ENCODE data around the gene PCSK6.

Gene PCSK6

DNA sequence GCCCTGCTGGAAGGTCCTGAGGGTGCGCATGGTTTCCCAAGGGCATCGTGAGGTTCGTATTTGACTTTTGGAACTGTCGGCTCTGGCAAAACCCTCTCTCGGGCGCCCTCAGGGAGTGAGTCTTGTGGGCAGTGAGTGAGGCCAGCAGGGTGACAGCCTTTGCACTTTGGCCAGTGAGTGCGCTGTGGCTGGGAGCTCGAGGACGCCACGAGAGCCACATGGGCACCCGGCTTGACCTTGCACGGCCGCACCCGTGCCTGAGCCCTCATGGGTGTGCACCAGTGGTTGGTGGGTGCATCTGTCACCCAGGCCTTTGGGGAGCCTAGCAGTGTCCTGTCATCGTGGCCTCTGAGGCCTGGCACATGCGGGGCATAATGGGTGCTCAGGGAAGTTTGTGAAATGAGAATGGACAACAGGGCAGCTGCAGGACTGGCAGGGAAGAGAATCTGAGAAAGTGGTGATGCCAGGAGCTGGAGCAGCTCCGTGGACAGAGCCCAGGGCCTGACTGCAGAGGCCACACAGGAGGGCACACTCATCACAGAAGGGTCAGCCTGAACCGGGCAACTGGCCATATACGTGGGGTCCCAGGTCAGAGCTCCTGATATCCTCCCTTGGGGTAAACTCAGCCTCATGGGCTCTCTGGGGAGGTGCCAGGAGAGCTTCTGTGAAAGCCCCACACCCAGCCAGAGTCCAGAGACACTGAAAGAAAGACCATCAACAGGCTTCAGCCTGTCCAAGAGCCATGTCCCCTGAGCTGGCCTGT is 164.1 kb downstream of the PCSK6 start:
- no peak for DNase-seq (ENCODE audit: low read depth)

DNA sequence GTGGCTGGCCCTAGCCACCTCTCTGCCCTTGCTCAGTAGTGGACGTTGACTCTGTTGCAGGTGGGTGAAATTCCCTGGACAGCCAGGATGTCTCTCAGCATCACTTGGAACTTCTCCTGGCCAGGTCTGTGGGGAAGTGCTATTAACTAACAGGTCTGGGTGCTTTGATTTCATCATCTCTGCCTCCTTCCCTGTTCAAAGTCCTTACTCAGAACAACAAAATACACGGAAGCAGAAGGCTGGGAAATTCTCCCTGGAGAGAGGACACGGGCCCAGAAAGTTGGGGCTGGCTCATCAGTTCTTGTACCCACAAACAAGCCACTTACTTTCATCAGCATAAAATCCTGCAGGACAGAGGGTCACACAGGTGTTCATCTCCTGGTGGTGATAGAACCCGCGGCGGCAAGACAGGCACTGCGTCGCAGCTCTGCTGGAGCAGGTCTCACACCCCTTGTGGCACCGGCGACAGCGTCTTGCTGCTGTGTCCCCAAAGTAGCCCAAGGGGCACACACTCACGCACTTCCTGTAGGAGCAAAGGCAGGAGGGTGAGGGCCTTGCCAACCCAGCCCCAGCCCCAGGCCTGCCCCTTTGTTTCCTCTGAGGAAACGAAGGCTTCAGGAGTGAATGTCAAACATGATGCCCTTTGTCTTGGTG is 164.9 kb downstream of the PCSK6 start:
- no peak for DNase-seq (ENCODE audit: low read depth)

DNA sequence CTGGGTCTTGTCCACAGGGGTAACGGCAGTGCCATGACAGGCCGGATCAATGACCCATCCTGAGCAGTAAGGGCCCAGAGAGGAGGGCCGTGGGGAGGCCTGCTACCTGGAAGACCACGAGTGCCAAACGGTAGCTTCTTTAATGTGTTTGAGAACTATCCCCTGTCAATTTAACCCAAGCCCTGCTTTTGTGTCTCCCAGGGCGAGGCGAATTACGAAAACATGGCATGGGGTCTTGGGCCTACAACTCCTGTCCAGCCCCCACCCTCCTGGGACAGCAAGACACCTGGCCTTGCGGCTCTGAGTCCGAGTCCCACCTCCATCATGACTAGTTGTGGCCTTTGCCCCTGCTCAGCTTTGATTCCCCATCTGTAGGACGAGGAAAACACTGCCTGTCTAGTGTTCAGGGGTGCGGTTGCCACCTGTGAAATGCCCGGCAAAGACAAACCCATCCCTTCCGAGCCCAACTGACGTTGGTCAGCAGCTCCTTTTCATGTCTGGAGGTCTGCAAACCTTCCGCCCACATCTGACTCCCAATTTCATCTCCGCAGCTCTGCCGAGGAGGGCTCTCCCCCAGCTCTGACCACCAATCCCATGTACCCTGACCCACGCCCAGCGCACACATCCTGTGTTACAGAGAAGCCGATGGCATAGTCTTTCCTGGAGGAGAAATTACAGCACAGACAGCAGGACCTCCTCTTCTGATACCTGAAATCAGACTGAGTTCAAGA is 165.5 kb downstream of the PCSK6 start:
- DNase-seq (ENCODE audit: low read depth) = no peak

DNA sequence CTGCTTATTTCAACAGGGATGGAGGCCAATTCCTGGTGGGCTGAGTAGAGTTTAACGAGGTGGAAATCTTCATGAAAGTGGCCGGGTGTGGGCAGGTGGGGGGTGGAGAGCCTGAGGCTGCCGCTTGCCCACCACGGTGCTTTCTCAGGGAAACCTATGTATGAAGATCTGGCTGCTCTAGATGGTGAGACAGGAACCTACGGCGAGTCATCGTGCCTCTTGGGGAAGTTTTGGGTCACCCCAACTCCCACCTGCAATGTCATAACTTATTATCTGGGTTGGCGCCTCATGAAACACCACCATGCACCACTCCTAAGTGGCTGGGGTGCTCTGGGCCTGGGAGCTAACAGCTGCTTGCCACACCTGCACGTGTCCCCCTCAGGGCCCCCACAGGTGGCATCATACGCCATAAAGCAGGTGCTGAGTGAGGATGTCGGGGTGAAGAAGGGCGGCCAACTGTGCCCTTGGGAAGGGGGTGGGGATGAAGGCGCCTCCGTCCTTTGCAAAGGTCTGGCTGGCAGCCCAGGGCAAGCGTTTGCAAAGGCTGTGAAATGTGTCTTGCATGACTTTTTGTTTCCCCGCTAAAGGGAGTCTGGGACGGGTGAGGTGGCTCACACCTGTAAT is 166.5 kb downstream of the PCSK6 start:
- DNase-seq (ENCODE audit: low read depth) = no peak

DNA sequence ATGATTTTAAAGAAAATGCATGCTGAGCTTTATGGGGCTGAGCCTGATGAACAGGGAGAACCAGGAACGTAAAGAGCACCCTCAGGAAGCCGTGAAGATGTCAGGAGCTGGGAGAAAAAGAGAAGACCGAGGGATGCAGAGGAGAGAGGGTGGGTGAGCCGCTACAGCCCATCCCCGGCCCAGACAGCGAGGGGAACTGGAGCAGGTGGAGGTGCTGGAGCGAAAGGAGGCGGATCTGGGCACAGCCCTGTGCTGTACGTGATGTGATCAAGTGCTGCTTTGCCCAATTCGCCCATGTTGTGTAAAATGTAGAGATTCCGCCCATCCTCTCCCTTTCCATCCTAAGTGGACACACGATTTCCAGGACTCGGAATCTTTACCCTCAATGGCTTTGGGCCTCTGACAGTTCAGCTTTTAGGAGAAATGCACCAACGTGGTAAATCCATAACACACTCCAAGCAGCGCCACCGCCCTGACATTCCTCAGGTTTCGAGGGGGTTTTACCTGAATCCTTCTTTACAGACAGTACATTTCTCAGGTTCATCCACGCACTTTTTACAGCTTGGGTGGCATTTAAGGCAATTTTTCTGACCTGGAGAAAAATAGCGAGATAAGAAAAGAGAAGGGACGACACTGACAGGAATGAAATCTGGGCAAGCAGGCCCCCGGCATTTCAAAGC is 167.4 kb downstream of the PCSK6 start:
- no peak for DNase-seq (ENCODE audit: low read depth)

DNA sequence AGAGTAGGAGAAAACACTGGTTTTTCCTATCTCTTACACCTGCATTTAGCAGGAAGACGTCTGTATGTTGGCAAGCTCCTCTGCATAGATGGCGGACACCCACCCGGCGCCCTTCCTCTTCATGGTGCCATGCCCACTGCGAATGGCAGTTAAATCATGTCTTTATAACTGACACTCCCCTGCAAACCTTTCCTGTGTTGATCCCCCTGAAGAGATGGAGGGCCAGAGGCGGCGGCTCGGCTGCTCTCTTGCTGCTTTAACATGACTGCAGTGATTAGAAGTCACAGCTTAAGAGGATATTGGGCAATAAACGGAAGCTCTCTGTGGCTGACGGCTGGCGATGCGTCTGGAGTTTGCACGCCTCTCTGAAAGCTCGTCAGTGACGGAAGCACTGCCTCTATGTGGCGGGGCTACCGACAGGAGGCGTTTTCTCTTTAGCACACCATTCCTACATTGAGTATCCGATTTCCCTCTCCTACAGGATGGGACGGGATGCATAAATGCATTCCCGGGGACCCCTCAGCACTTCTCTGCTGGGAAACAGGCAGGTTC is 168.9 kb downstream of the PCSK6 start:
- DNase-seq (ENCODE audit: low read depth) = peak; percentile 35

DNA sequence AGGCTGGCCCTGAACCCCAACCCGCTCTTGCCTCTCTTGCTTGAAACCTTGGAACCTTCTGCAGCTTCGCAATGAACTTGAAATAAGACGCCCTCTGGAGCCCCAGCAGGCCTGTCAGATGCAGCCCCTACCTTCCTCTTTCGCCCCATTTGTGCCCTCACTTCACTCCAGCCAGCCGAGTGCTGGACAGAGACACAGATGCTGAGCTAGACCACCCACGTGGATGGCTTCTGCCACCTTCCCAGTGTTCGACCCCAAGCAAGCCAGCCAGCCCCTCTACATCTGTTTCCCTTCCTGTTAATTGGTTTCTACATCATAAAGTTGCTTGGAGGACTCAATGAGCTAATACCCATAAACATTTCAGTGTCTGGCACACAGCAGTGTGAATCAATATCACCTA is 170.7 kb downstream of the PCSK6 start:
- DNase-seq (ENCODE audit: low read depth) = no peak

DNA sequence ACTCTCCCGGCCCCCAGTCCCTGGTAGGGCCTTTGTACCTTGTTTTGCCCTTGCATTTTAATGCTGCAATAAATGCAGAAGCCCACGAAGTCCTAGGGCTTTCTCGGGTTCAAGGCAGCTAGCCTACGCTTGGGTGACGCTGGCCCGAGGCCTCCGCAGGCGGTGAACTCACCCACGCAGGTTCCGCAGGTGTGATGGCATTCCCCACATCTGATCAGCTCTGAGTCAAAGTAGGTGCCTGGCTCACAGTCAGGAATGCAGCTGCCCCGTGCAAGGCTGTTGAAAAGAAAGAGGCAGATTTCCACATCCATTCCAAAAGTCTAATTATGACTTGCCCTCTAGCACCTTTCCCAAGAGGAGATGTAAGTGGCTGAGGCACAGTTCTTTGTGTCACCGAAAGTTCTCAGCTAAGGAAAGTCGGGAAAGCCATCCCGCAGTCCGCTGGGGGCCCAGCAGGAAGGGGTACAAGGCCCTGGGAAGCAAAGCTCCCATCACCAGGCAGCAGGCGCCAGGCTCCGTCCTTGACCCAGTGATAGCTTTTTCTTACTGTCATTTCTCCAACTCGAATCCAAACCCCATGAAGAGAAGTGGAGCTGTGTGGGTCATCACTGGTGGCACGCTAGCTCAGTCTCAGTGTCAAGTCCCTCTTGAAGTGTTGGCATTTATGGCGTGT is 171.2 kb downstream of the PCSK6 start:
- no peak for DNase-seq (ENCODE audit: low read depth)

DNA sequence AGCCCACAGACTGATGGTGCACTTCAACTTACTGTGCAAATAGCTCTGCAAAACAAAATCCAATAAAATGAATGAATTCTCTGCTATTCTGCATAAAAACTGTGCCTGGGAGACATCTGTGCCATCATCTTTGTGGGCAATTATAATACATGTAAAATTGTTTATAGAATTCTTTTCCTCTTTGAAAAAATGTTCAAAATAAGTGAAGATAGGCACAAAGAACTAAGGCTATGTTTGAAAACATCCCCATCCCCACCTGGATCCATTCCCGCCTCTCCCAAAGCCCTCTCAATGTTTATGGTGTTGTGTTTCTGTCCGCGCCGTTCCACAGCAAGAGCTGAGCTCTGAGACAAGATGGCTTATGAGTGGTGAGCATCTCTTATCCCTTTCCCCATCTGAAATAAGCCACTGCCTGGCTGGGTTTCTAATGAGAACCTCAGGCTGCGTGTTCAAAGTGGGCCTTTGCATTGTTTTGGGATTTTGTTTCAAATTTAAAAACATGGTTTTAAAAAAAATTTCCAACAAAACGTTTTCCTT is 172.1 kb downstream of the PCSK6 start:
- DNase-seq (ENCODE audit: low read depth) = no peak

DNA sequence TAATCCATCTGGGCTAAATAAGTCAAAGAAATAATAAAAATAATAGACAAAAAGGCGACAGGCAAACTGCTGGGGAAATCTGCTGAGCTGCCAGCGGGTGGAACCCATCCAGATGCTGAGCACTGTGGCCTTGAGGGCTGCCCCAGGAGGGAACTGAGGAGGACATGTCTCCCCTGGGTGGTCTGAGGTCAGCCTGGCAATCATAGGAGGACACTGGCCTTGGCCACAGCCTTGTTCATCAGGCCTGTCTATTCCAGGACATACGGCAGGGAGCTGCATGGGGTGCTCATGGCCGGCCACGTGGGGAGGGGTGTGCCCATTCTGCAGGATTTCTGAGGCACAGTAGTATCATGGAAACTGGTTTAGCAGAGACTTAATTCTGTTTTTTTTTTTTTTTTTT is 173.0 kb downstream of the PCSK6 start:
- DNase-seq (ENCODE audit: low read depth) = no peak

DNA sequence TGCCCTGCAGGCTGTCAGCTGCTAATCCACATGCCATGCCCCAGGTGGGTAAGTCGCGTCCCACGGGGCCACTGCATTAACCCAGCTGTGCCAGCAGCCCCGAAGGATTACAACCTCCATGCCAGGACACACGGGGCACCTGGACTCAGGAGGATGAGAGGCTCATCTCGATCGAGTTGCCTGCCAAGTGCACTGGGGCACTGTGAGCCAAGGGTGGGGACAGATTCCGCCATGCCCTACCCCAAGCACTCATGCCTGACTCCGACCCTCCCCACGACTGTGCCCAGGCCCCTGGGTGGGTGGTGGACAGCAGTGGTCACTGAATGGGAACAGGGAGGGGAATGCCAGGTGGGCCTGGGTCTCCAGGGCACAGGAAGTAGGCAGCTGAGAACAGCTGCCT is 173.8 kb downstream of the PCSK6 start:
- no peak for DNase-seq (ENCODE audit: low read depth)

DNA sequence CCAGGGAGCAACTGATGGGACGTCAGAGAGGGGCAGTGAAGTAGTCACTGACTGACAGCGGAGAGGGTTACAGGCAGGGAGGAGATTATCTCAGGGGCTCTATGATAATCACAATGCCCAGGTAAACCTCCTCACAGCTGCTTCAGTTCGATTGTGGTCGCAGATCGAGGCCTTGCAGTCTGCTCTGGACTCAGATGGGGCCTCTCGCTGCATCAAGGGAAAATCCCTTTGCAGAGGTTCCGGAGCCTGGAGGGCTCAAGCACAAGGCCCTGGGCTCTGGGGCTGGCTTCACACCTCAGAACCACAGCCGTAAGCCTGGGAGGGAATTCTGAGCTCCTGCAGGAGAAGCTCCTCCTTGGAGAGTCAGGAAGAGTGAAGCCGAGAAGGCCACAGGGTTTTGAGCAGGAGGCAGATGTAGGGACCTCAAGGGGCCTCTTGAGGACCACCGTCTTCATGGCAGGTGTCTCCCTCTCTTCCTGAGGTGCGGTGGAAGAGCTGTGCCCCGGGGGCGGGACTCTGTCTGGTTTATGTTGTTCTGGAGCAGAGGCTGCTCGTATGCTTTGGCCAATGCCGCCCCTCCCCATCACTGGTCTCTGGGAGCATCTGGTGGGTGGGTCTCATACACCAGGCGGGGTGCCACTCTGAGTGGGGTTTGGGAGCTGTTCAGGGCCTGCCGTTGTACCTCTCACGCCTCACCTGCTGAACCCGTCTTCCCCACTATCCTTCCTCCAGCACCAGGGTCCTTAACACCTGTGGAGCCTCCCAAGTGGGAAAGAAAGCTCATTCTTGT is 175.0 kb downstream of the PCSK6 start:
- DNase-seq (ENCODE audit: low read depth) = no peak

DNA sequence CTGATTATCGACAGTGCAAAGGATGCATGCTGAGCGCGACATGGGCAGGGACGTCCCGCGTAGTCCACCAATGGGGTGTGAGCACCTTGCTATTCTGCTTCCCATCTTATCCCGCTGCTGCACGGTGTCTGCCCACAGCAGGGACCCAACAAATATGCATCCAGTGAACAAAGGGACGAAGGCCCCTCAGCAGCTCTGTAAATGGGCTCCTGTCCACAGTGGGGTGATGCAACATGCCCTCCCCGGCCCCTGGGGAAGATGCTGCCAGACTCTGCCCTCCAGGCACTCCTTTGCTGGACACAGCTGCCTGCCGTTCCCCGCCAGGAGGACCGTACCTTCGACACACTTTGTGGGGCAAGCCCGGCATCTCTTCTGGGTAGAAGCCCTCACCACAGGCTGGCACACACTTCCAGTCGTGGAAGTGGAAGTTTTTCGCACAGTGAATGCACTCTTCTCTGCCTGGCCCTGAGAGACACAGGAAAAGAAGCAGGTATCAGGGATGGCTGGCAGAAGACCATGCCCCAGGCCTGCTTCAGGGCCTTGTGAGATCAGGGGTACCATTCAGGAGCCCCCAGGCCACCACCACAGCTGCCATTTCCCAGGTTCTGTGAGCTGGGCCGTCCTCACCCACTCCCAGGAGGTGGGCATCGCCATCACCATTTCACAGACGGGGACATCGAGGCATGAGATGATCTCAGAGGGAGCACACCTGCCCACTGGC is 176.3 kb downstream of the PCSK6 start:
- no peak for DNase-seq (ENCODE audit: low read depth)

DNA sequence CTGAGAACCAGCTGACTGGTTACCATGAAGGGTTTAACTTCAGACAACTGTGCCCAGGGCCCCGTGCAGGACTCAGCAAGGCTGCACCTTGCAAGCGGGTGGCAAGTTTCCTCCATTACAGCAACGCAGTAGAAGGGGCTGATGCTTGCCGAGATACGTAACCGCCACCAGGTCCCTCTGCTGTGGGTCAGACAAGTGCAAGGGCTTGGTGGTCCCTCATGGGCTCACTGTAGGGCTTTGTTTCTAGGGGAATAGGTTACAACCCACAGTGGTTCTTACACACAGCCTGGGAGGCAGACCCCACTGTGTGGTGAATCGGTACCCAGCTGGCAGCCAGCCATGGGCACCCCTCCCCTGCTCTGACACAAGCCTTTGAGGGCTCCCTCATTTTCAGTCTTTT is 179.0 kb downstream of the PCSK6 start:
- no peak for DNase-seq (ENCODE audit: low read depth)

DNA sequence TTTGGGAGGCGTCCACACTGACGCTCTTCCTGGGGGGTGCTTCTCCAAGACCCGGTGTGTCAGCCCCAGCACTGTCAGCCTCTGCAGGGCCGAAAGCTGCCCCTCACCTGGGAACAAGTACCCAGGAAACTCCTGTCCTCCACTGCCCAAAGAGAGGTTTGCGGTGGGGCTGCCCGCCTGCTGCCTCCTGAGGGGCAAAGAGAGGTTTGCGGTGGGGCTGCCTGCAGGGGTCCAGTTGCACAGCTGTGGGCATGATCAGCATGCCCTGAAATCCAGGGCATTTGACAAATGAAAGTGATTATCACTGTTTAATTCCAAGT is 179.4 kb downstream of the PCSK6 start:
- DNase-seq (ENCODE audit: low read depth) = no peak

DNA sequence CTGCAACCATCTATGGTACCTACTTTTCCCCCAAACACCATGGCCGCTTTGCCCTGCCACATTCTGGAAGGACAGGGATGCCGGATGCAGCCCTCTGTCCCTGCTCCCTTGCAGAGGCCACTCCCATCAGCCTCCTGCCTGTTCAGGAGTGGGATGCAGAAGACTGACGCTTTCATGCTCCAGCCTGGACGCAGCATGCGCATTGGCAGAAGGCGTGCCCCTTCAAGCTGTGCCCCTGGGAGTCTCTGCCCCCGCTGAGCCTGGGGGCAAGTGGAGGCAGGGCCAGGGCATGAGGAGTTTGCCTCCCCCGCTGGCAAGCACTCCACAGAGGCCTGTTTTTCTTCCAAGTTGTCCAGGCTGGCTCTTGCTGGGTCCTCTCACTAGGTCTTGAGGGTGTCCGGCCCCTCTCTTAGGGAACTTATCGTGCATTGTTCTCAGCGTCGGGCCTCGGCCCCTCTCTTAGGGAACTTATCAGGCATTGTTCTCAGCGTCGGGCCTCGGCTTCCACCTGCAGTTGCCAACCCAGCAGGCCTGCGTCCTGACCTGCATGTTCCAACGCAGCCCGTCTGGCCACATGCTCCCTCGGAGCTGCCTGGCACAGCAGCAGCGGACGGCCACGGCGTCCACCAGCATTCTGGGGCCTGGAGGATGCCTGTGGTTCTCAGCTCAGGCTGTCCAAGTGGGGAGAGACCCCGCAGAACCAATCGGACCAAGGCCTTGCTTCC is 179.9 kb downstream of the PCSK6 start:
- DNase-seq (ENCODE audit: low read depth) = no peak

DNA sequence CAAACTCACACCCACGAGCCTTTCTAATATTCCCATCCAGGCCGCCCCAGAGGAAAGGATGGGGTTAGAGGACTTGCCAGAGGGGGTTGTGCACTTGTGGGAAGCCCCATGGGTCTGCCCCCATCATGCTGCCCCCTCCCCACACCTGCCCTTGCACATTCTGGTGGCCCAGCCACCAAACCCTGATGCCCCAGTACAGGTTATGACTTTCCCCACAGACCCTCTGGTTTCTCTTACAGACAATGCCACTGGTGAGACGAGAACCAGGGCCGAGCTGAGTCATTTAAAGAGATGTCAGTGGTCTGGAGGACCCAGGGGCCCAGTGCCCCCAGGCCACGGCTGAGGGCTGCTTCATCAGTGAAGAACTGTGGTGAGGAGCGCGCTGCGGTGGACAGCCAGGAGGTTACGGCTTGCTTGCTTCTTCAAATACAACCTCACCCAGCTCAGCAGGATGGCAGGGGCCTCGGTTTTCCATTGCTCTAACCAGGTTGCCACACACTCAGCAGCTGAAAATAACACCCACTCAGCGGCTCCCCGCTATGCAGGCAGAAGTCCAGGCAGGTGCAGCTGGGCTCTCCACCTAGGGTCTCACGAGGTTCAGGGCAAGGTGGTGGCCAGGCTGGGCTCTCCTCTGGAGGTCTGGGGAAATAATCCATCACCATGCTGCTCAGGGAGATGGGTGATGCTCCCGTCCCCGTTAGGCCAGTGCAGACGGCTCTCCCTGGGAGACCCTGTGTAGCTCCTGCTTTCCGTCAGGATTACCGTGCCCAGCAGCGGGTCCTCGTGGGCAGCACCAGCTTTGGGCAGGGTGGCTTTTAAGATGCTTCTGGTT is 180.7 kb downstream of the PCSK6 start:
- DNase-seq (ENCODE audit: low read depth) = no peak

Measured in stimulated activated CD8-positive, alpha-beta memory T cell treated with anti-CD3 and anti-CD28 coated beads, Interleukin-12 subunit alpha, Interleukin-12 subunit beta, amount 100 ng/mL, for 4 hours (primary cell).